SK-N-SH (cell line): ENCODE data around the gene VPS18. TPM values are rescaled to one million over a fixed set of nuclear protein-coding genes. Genes with fewer than 3 reads are reported as not detected.

Source experiments
- CTCF ChIA-PET: fragments of 300-600, 350-600 bp; formaldehyde crosslinking; extraction: SDS; loops from one replicate; lab custom pipeline; 2021; lab: Yijun Ruan, JAX
- POLR2A ChIA-PET: fragments of 350-600 bp; sonication (Branson Sonifier 250); formaldehyde crosslinking; extraction: SDS; loops from one replicate; lab custom pipeline; 2020; ENCODE audit warnings: antibody characterized with exemption, inconsistent platforms; lab: Yijun Ruan, JAX
- DNase-seq: peaks from one replicate; pipeline ENCODE4 v3.0.0; 2012
- H2AFZ ChIP-seq: fragments of 200-600 bp; sonication (generic); 2 replicates; pipeline ENCODE4 v1.8.1; 2016; ENCODE audit warnings: antibody characterized with exemption, mild to moderate bottlenecking, low read depth
- H3F3A ChIP-seq: fragments of 200-600 bp; sonication (generic); replicated peaks from 2 replicates; pipeline ENCODE3; 2016; ENCODE audit warnings: antibody characterized with exemption, mild to moderate bottlenecking; ENCODE audit not compliant: insufficient read depth
- H3K27ac ChIP-seq, 2 experiments: fragments of 200-500 bp in 1 of 2; fragments of 200-600 bp in 1 of 2; sonication (Bioruptor generic) in 1 of 2; sonication (generic), shearing (Covaris generic) in 1 of 2; 2 replicates each; pipeline versions ENCODE4 v1.5.1 to v1.6.1; 2014 to 2016; ENCODE audit warnings: low read depth in 2 of 2, inconsistent platforms in 1 of 2, low read length in 1 of 2, mild to moderate bottlenecking in 1 of 2, mixed read lengths in 1 of 2
- H3K27me3 ChIP-seq: fragments of 200-600 bp; sonication (generic), shearing (Covaris generic); 2 replicates; pipeline ENCODE4 v1.6.1; 2016; ENCODE audit warnings: mixed run types; ENCODE audit not compliant: insufficient read depth
- H3K36me3 ChIP-seq, 2 experiments: fragments of 200-500 bp in 1 of 2; fragments of 200-600 bp in 1 of 2; sonication (Bioruptor generic) in 1 of 2; sonication (generic) in 1 of 2; replicated peaks in 1 of 2; 2 replicates each; pipeline versions ENCODE3 to v1.5.1; 2014 to 2016; ENCODE audit warnings: low read length in 1 of 2, mild to moderate bottlenecking in 1 of 2; ENCODE audit not compliant: insufficient read depth in 2 of 2, control insufficient read depth in 1 of 2
- H3K4me1 ChIP-seq, 2 experiments: fragments of 200-500 bp in 1 of 2; fragments of 200-600 bp in 1 of 2; sonication (Bioruptor generic) in 1 of 2; sonication (generic), shearing (Covaris generic) in 1 of 2; 2 replicates each; pipeline versions ENCODE4 v1.5.1 to v1.6.1; 2014 to 2016; ENCODE audit warnings: low read depth in 1 of 2, low read length in 1 of 2, mixed run types in 1 of 2; ENCODE audit not compliant: insufficient read depth in 2 of 2, control insufficient read depth in 1 of 2
- H3K4me2 ChIP-seq: fragments of 200-600 bp; sonication (generic), shearing (Covaris generic); 2 replicates; pipeline ENCODE4 v1.6.1; 2017; ENCODE audit warnings: mixed run types
- H3K4me3 ChIP-seq, 2 experiments: fragments of 200-500 bp in 1 of 2; fragments of 200-600 bp in 1 of 2; sonication (Bioruptor generic) in 1 of 2; sonication (generic), shearing (Covaris generic) in 1 of 2; 2 replicates each; pipeline versions ENCODE4 v1.5.1 to v1.8.1; 2014 to 2016; ENCODE audit warnings: low read depth in 2 of 2, inconsistent platforms in 1 of 2, low read length in 1 of 2, mild to moderate bottlenecking in 1 of 2, mixed read lengths in 1 of 2, moderate library complexity in 1 of 2
- H3K79me2 ChIP-seq: fragments of 200-600 bp; sonication (generic); 2 replicates; pipeline ENCODE4 v1.8.1; 2017; ENCODE audit warnings: mild to moderate bottlenecking; ENCODE audit not compliant: insufficient read depth
- H3K9ac ChIP-seq: fragments of 200-600 bp; sonication (generic); 2 replicates; pipeline ENCODE4 v1.6.1; 2017; ENCODE audit warnings: mixed run types
- H3K9me2 ChIP-seq: fragments of 200-600 bp; sonication (generic); 2 replicates; pipeline ENCODE4 v1.6.1; 2017; ENCODE audit warnings: mixed run types
- H3K9me3 ChIP-seq: fragments of 200-600 bp; sonication (generic); 2 replicates; pipeline ENCODE4 v1.6.1; 2017; ENCODE audit warnings: mixed run types, mild to moderate bottlenecking, moderate library complexity
- H4K20me1 ChIP-seq: fragments of 200-600 bp; sonication (generic); 2 replicates; pipeline ENCODE4 v1.6.1; 2017; ENCODE audit warnings: mild to moderate bottlenecking, mixed run types; ENCODE audit not compliant: insufficient read depth
- CTCF ChIP-seq: fragments of 200-600 bp; sonication (generic); IDR thresholded peaks from 2 replicates; pipeline ENCODE4 v1.6.1; 2017; ENCODE audit warnings: antibody characterized with exemption, mild to moderate bottlenecking, moderate library complexity
- ELF1 ChIP-seq: IDR thresholded peaks from 2 replicates; pipeline ENCODE4 v1.4.0; 2012
- EZH2phosphoT487 ChIP-seq: fragments of 200-600 bp; sonication (generic); IDR thresholded peaks from 2 replicates; pipeline ENCODE4 v1.6.1; 2017; ENCODE audit warnings: low read depth, mixed run types, mild to moderate bottlenecking, antibody characterized with exemption, moderate library complexity, borderline replicate concordance
- FOSL2 ChIP-seq: IDR thresholded peaks from 2 replicates; pipeline ENCODE4 v1.4.0; 2012; ENCODE audit warnings: low read depth, mild to moderate bottlenecking, moderate library complexity, borderline replicate concordance
- FOXM1 ChIP-seq: IDR thresholded peaks from 2 replicates; pipeline ENCODE4 v1.4.0; 2012; ENCODE audit warnings: low read depth, mild to moderate bottlenecking
- GATA2 ChIP-seq: sonication (generic); formaldehyde crosslinking; IDR thresholded peaks from 2 replicates; pipeline ENCODE4 v1.5.0; 2020; ENCODE audit warnings: mild to moderate bottlenecking, missing genetic modification reagents
- IRF3 ChIP-seq: fragments of 150-350 bp; IDR thresholded peaks from 2 replicates; pipeline ENCODE4 v1.6.1; 2016; ENCODE audit warnings: mild to moderate bottlenecking, low read depth, low read length
- JUND ChIP-seq: IDR thresholded peaks from 2 replicates; pipeline ENCODE4 v1.4.0; 2012
- MXI1 ChIP-seq: IDR thresholded peaks from 2 replicates; pipeline ENCODE4 v1.6.1; 2012; ENCODE audit warnings: mild to moderate bottlenecking, low read depth, low read length, improper control_type of control experiment
- NFIC ChIP-seq: IDR thresholded peaks from 2 replicates; pipeline ENCODE4 v1.4.0; 2012; ENCODE audit warnings: borderline replicate concordance
- RCOR1 ChIP-seq: fragments of 150-350 bp; IDR thresholded peaks from 2 replicates; pipeline ENCODE4 v1.6.1; 2017; ENCODE audit warnings: antibody characterized with exemption, low read length
- REST ChIP-seq: IDR thresholded peaks from 2 replicates; pipeline ENCODE4 v1.6.1; 2012; ENCODE audit warnings: mild to moderate bottlenecking, low read depth, low read length, moderate library complexity
- RFX5 ChIP-seq: IDR thresholded peaks from 2 replicates; pipeline ENCODE4 v1.6.1; 2012; ENCODE audit warnings: mild to moderate bottlenecking, improper control_type of control experiment, low read length
- RXRA ChIP-seq: IDR thresholded peaks from 2 replicates; pipeline ENCODE4 v1.4.0; 2012; ENCODE audit warnings: low read depth, mild to moderate bottlenecking, borderline replicate concordance
- SIN3A ChIP-seq: IDR thresholded peaks from 2 replicates; pipeline ENCODE4 v1.6.1; 2012; ENCODE audit warnings: low read depth, mild to moderate bottlenecking, low read length, moderate library complexity, borderline replicate concordance
- TCF12 ChIP-seq: IDR thresholded peaks from 2 replicates; pipeline ENCODE4 v1.4.0; 2012
- TEAD4 ChIP-seq: IDR thresholded peaks from 2 replicates; pipeline ENCODE4 v1.4.0; 2012; ENCODE audit warnings: mild to moderate bottlenecking, borderline replicate concordance; ENCODE audit not compliant: insufficient read depth
- USF1 ChIP-seq: IDR thresholded peaks from 2 replicates; pipeline ENCODE4 v1.4.0; 2012; ENCODE audit warnings: low read depth, borderline replicate concordance
- YY1 ChIP-seq: IDR thresholded peaks from 2 replicates; pipeline ENCODE4 v1.4.0; 2012; ENCODE audit warnings: low read depth, mild to moderate bottlenecking
- ZBTB33 ChIP-seq: IDR thresholded peaks from 2 replicates; pipeline ENCODE4 v1.4.0; 2012; ENCODE audit warnings: low read depth, borderline replicate concordance
- WGBS: methylation state at CpG from one replicate; pipeline ENCODE4 v1.1.6; 2017; ENCODE audit warnings: low lambda C conversion rate; 5-methylcytosine and 5-hydroxymethylcytosine counted together
- polyA plus RNA-seq, 3 experiments: library from polyadenylated mRNA; depleted of rRNA; stranded (reverse); fragments of >200 nt; gene quantifications; 2 replicates each; pipeline ENCODE4 v1.2.3, GENCODE V29; 2012

VPS18 gene
- polyA plus RNA-seq, 1 of the 3 experiments (the other 2 are of a cell fraction): 14.1 TPM

GRCh38 chr15:40944510-40945296 lies 50.5 kb downstream of the VPS18 start:
- Histone ChIP-seq H3K27ac (no peak overlapping the region), H3K79me2 (no peaks in the 10 kb centered on the region), H3K4me3 (no peak overlapping the region), H3K9me3 (no peaks in the 10 kb centered on the region), H3K4me1 (peaks cover 7 to 24% of the 10 kb centered on the region in 2 experiments; a peak in 2 of 4 replicates), H4K20me1 (no peaks in the 10 kb centered on the region), H3K4me2 (no peak overlapping the region), H2AFZ (no peak overlapping the region), H3K9me2 (no peaks in the 10 kb centered on the region), H3K9ac (no peak overlapping the region), H3K36me3 (no peaks in the 10 kb centered on the region), H3K27me3 (no peaks in the 10 kb centered on the region), H3F3A (peaks cover 16% of the 10 kb centered on the region)
- 92% methylated on average over 11 of the region's 11 CpGs for WGBS
- ChIA-PET POLR2A (interaction anchor here (1.1 kb wide), 1 partner anchor 8 kb away, joined by 3 read pairs; the partner anchor contains the start of gene CHAC1), CTCF (interaction anchor here (1.1 to 33.6 kb wide), 4 partner anchors 11 to 43 kb away, joined by 3 to 675 read pairs (median 6); partner anchors contain the start of genes DLL4 and VPS18)
- TF ChIP-seq REST: no peak
- TF ChIP-seq CTCF: no peak
- no peak for TF ChIP-seq EZH2phosphoT487
- TF ChIP-seq USF1: no peak
- TF ChIP-seq IRF3: no peak
- TF ChIP-seq FOSL2: no peak
- TF ChIP-seq RCOR1: no peak
- TF ChIP-seq ZBTB33: no peak
- TF ChIP-seq YY1: no peak
- no peak for TF ChIP-seq JUND
- TF ChIP-seq TEAD4: no peak
- no peak for TF ChIP-seq TCF12
- TF ChIP-seq RFX5: no peak
- TF ChIP-seq MXI1: no peak
- TF ChIP-seq SIN3A: no peak
- no peak for TF ChIP-seq GATA2 (CRISPR knock-in tag)
- TF ChIP-seq NFIC: no peak
- TF ChIP-seq ELF1: no peak
- TF ChIP-seq RXRA: no peak
- no peak for TF ChIP-seq FOXM1
- no peak for DNase-seq
